Central memory CD8-positive, alpha-beta T cell (primary cell): ENCODE data around the gene CAMK1D.

ENCODE experiments used
- ATAC-seq: fragments of 150-1000 bp; cut with Tn5 transposase; replicated peaks from 2 replicates; pipeline ENCODE4 v1.10.0; 2022; ENCODE audit warnings: mild to moderate bottlenecking, moderate FRiP score, moderate number of reproducible peaks; ENCODE audit not compliant: poor library complexity, severe bottlenecking; ENCODE audit errors: extremely low read depth
- DNase-seq, 2 donors: peaks; one replicate each; pipeline ENCODE4 v3.0.0; 2021; ENCODE audit warnings: low spot score in 2 of 2
- H3K27ac Mint-ChIP-seq: one replicate; pipeline ENCODE4 v1.8.0; 2022; ENCODE audit warnings: low read depth, mild to moderate bottlenecking, moderate library complexity, mixed read lengths
- H3K27me3 Mint-ChIP-seq: one replicate; pipeline ENCODE4 v1.8.0; 2022; ENCODE audit warnings: mixed read lengths
- H3K36me3 Mint-ChIP-seq: one replicate; pipeline ENCODE4 v1.8.0; 2022; ENCODE audit warnings: mild to moderate bottlenecking, moderate library complexity, mixed read lengths; ENCODE audit not compliant: insufficient read depth
- H3K4me1 Mint-ChIP-seq: one replicate; pipeline ENCODE4 v1.8.0; 2022; ENCODE audit warnings: mixed read lengths
- H3K4me3 Mint-ChIP-seq: one replicate; pipeline ENCODE4 v1.8.0; 2022; ENCODE audit warnings: mild to moderate bottlenecking, moderate library complexity, mixed read lengths
- H3K9me3 Mint-ChIP-seq: one replicate; pipeline ENCODE4 v1.8.0; 2022; ENCODE audit warnings: mixed read lengths

CAMK1D gene

GRCh38 chr10:12387561-12388210 is 38.3 kb downstream of the CAMK1D start:
- Mint-ChIP-seq H3K9me3 (no peaks in the 10 kb centered on the region), H3K4me1 (peaks cover 39% of the 10 kb centered on the region), H3K27me3 (no peaks in the 10 kb centered on the region), H3K4me3 (no peak overlapping the region), H3K36me3 (peaks cover 4% of the 10 kb centered on the region), H3K27ac (no peak overlapping the region)
- DNase-seq (no peak), ATAC-seq (no peak)

- ATAC-seq (no peak), DNase-seq (no peak)
- H3K9me3 Mint-ChIP-seq: no peaks in the 10 kb centered on the region
- H3K36me3 Mint-ChIP-seq: peaks cover 8% of the 10 kb centered on the region
- no peak overlapping the region for H3K27ac Mint-ChIP-seq
- H3K4me1 Mint-ChIP-seq: peaks cover 39% of the 10 kb centered on the region
- H3K4me3 Mint-ChIP-seq: no peak overlapping the region
- no peaks in the 10 kb centered on the region for H3K27me3 Mint-ChIP-seq
These were observed 39.3 kb downstream of the CAMK1D start for GRCh38 chr10:12388671-12389070.

GRCh38 chr10:12389154-12389734 is 39.9 kb downstream of the CAMK1D start:
- no peak for ATAC-seq
- Mint-ChIP-seq H3K27ac (no peak overlapping the region), H3K4me1 (peaks cover 39% of the 10 kb centered on the region), H3K9me3 (no peaks in the 10 kb centered on the region), H3K36me3 (peaks cover 11% of the 10 kb centered on the region), H3K27me3 (no peaks in the 10 kb centered on the region), H3K4me3 (no peak overlapping the region)
- DNase-seq: no peak

- H3K27ac Mint-ChIP-seq: no peak overlapping the region
- H3K4me3 Mint-ChIP-seq: no peak overlapping the region
- peaks cover 13% of the 10 kb centered on the region for H3K36me3 Mint-ChIP-seq
- DNase-seq (no peak), ATAC-seq (no peak)
- no peaks in the 10 kb centered on the region for H3K9me3 Mint-ChIP-seq
- peaks cover 33% of the 10 kb centered on the region for H3K4me1 Mint-ChIP-seq
- no peaks in the 10 kb centered on the region for H3K27me3 Mint-ChIP-seq
These were observed 41.4 kb downstream of the CAMK1D start for GRCh38 chr10:12390733-12391132.

DNA sequence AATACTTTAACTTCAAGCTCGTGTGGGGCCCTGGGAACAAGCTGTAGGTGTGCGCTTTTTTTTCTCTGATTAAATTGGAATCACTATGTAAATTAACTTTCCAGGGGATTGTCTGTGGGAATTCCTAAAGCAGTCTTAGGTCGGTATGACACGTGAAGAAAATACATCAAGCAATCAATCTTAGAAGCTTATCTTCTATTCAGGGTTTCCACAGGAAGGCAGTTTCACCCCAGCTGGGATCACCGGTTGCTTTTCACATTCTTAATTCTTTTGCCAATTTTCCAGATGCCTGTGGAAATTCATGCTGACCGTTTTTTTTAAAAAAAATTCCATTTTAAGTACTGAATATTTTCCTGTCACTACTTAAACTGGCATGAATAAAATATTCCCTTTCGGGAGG is 41.9 kb downstream of the CAMK1D start:
- Mint-ChIP-seq H3K36me3 (peaks cover 13% of the 10 kb centered on the region), H3K27ac (no peak overlapping the region), H3K9me3 (no peaks in the 10 kb centered on the region), H3K27me3 (no peaks in the 10 kb centered on the region), H3K4me3 (no peak overlapping the region), H3K4me1 (peaks cover 34% of the 10 kb centered on the region)
- ATAC-seq (no peak), DNase-seq (no peak)

DNA sequence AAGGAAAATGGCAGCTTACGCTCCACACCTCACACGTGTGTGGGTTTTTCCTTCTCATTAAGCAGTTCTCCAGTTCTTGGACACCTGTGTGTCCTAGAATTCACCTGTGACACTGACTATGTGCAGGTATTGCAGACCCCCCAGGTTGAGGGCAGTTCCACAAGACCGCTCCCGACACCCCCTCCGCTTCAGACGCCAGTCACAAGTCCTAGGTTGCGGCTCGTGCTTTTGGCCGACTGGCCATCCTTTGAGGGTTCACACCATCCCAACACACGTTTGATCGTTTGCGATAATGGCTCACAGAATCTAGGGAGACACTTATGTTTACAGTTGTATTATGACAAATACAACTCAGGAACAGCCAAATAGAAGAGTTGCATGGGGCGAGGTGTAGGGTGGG is 44.5 kb downstream of the CAMK1D start:
- DNase-seq (no peak), ATAC-seq (no peak)
- Mint-ChIP-seq H3K27me3 (no peaks in the 10 kb centered on the region), H3K36me3 (peaks cover 14% of the 10 kb centered on the region), H3K27ac (no peak overlapping the region), H3K4me1 (peaks cover 30% of the 10 kb centered on the region), H3K9me3 (no peaks in the 10 kb centered on the region), H3K4me3 (no peak overlapping the region)

DNA sequence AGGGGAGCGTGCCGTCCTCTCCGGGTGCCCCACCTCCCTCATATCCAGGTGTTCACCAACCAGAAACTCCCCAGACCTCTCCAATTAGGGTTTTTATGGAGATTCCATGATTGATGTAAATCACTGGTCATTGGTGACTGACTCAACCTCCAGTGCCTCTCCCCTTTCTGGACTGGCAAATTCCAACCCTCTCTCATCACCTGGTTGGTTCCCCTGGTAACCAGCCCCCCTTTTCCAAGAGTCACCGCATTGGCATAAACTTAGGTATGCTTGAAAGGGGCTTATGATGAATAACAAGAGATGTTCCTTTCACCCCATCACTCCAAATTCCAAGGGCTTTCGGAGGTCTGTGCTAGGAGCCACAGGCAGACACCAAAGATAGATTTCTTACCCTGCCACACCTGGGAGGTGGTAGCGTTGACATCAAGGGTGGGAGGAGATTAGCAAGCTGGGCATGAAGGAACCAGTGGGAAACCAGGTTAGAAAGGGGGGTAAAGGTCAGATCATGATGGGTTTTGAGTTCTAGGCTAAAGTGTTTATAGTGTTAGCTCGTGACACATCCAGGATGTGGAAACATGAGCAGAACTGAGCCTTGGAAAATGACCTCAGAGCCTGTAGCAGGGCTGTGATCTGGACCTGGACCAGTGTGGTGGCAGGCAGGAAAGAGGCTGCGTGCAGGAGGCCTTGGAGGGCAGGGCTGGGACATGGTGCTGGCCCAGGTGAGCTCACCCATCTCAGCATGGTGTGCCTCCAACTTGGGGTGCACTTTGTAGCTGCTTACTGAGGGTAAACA is 45.1 kb downstream of the CAMK1D start:
- H3K27ac Mint-ChIP-seq: no peak overlapping the region
- ATAC-seq (no peak), DNase-seq (no peak)
- H3K4me1 Mint-ChIP-seq: peaks cover 24% of the 10 kb centered on the region
- H3K9me3 Mint-ChIP-seq: no peaks in the 10 kb centered on the region
- no peaks in the 10 kb centered on the region for H3K27me3 Mint-ChIP-seq
- no peak overlapping the region for H3K4me3 Mint-ChIP-seq
- peaks cover 14% of the 10 kb centered on the region for H3K36me3 Mint-ChIP-seq

DNA sequence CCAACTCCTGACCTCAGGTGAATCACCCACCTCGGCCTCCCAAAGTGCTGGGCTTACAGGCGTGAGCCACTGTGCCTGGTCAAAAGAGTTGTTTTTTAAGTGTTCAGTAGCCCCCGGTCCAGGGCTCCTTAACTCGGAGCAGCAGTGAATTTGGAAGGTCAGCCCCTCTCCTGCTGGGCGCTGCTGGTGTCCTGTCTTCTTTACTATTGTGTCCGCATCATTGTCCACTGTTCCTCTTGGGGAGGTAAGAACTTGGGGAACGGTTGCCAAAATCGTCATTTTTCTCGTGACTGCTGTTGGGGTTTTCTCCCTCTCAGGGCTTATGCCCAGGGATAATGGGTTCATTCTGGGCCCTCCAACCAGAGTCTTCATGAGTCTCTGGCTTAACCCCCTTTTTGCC is 46.7 kb downstream of the CAMK1D start:
- Mint-ChIP-seq H3K9me3 (no peaks in the 10 kb centered on the region), H3K4me1 (peaks cover 7% of the 10 kb centered on the region), H3K4me3 (no peak overlapping the region), H3K27me3 (no peaks in the 10 kb centered on the region), H3K27ac (peak overlapping the region; percentile 52), H3K36me3 (peaks cover 14% of the 10 kb centered on the region)
- DNase-seq: no peak
- ATAC-seq: no peak

GRCh38 chr10:12396567-12396966 is 47.2 kb downstream of the CAMK1D start:
- Mint-ChIP-seq H3K27ac (peak overlapping the region; percentile 52), H3K4me1 (peaks cover 10% of the 10 kb centered on the region), H3K4me3 (no peak overlapping the region), H3K36me3 (peaks cover 14% of the 10 kb centered on the region), H3K27me3 (no peaks in the 10 kb centered on the region), H3K9me3 (no peaks in the 10 kb centered on the region)
- DNase-seq (no peak), ATAC-seq (no peak)

DNA sequence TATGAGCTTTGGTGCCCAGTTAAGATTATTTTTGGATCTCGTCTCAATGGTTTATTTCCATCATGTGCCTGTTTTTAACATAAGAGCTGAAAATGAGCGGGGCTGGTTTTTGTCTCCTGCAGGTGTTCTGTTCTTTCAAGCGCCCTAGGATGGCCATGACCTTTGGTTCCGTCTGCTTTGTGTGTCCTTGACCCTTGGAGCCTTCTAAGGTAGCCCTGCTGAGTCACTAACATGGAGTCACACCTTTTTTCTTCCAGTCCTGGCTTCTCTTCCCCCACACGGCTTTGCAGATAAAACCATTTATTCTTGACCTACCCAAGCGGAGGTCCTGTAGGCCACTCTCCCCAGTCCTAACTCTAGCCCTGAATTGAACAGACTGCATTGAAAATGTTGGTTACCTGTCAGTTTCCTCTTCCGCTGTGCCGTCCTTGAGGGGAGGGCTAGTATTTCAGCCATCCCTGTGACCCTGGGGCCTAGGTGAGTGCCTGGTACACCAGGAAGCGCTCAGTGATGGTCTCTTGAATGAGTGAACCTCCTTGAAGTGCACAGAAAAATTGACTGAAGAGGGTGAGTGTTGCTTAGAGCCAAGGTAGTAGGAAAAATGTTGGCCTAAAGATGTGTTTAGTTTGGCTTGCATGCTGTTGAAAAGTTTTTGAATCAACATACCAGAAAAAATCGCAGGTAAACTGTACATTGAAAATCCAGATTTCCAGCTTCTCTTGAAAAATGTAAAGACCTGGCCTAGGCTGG is 48.0 kb downstream of the CAMK1D start:
- Mint-ChIP-seq H3K27me3 (no peaks in the 10 kb centered on the region), H3K36me3 (peaks cover 10% of the 10 kb centered on the region), H3K4me1 (peaks cover 11% of the 10 kb centered on the region), H3K9me3 (no peaks in the 10 kb centered on the region), H3K4me3 (no peak overlapping the region), H3K27ac (no peak overlapping the region)
- DNase-seq (no peak), ATAC-seq (no peak)

DNA sequence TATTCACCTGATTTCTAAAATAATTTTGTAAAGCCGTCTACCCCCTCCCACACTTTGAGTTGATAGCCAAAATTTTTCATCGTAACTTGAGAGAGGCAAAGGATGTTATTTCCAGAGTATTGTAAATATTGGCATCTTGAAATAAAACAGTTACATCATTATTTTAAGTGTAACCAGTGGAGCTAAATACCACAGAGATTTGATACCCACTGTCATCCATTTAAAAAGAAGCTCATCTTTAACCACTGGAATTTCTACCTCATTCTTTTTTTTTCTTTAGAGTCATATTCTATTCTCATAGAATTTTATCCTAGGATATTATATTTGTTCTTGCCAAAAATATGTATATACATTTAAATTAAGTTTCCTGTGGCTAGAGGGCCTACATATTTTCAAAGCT is 48.6 kb downstream of the CAMK1D start:
- ATAC-seq: no peak
- H3K4me3 Mint-ChIP-seq: no peak overlapping the region
- H3K36me3 Mint-ChIP-seq: peaks cover 10% of the 10 kb centered on the region
- no peak for DNase-seq
- peaks cover 11% of the 10 kb centered on the region for H3K4me1 Mint-ChIP-seq
- H3K9me3 Mint-ChIP-seq: no peaks in the 10 kb centered on the region
- no peak overlapping the region for H3K27ac Mint-ChIP-seq
- no peaks in the 10 kb centered on the region for H3K27me3 Mint-ChIP-seq

DNA sequence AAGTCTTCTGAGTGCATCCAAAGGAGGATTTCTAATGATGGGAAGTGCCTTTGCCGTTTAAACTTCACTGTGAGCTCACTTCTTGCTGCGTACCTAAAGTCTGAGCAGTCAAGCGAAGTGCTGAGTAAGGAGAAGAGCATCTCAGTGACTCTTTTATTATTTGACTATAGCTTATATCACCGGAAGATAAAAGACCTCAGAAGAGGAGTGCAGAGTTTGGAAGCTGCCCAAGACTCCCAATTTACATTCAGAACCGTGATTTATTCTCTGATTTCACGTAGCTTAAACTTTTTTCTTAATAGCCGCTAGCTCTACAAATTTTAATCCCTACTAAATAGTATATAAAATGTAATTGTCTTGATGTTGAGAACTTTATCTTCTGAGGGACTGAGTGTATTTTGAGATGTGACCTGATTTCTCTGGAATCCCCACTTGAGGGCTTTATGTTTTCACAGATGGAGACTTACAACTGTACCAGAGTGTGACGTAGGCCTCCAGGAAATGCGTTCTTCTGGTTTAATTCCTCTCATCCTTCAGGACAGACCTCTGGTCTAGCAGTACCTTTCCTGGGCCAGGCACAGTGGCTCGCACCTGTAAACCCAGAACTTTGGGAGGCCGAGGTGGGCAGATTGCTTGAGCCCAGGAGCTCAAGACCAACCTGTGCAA is 51.1 kb downstream of the CAMK1D start:
- H3K4me3 Mint-ChIP-seq: no peak overlapping the region
- peaks cover 11% of the 10 kb centered on the region for H3K4me1 Mint-ChIP-seq
- H3K27me3 Mint-ChIP-seq: no peaks in the 10 kb centered on the region
- no peak overlapping the region for H3K27ac Mint-ChIP-seq
- no peak for DNase-seq
- H3K9me3 Mint-ChIP-seq: no peaks in the 10 kb centered on the region
- no peak for ATAC-seq
- H3K36me3 Mint-ChIP-seq: peaks cover 4% of the 10 kb centered on the region
